HG03103 (cell line): ENCODE results near the gene UFD1.

Experiments used
- ATAC-seq: cut with Tn5 transposase; IDR thresholded peaks from one replicate; pipeline ENCODE4 v1.9.1; 2021; ENCODE audit warnings: low read depth; ENCODE audit not compliant: unreplicated experiment

The UFD1 gene

DNA sequence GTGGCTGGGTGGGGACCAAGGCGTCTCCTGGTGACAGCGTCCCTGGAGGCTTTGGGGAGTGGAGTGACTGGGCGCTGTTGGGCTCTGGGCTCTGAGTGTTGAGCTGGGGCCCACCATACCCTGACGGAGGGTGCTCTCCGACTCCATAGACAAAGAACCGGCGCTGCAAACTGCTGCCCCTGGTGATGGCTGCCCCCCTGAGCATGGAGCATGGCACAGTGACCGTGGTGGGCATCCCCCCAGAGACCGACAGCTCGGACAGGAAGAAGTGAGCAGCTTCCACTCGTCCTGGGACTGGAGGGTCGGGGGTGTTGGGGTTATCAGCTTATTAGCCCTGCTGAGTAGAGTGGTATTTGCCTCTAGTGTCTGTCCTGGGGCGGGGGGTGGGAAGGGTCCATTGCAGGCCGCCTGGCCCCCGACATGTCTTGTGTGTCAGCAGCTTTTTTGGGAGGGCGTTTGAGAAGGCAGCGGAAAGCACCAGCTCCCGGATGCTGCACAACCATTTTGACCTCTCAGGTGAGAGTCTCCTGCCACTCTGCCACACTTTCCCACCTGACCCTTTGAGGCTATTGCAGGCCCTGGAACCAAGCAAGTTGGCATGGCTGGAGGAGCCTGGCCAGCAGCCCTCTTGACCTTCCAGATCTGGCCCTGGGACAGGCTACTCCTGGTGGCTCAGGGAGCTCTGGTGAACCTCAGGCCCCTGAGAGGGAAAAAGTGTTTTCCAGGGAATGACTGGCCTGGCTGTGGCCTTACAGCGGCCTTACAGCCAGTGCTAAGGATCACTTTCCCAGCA, 37.6 kb upstream of the UFD1 start:
- ATAC-seq = no peak

GRCh38 chr22:19515654-19516377, 36.8 kb upstream of the UFD1 start:
- ATAC-seq = no peak

GRCh38 chr22:19514831-19515565, 36.0 kb upstream of the UFD1 start:
- no peak for ATAC-seq

DNA sequence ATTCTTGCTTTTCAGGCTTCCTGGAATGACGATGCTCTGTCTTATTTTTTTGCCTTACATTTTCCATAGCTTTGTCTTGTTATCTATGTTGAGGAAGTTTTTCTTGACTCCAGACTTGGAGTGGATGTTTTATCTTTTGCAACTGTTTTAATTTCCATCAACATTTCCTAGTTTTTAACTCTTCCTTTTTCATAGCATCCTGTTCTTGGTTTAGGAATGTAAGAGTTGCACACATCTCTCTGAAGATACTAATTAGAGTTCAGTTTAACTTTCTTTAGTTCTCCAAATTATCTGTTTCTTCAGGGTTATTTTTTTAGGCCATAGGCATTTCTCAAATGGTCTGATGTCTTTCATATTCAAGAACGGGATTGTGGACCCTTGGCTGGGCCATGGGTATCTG, 34.8 kb upstream of the UFD1 start:
- ATAC-seq = no peak

- ATAC-seq = no peak
Observed at GRCh38 chr22:19510919-19511341, 31.9 kb upstream of the UFD1 start.

- no peak for ATAC-seq
Observed at GRCh38 chr22:19509923-19510322, 30.9 kb upstream of the UFD1 start.

DNA sequence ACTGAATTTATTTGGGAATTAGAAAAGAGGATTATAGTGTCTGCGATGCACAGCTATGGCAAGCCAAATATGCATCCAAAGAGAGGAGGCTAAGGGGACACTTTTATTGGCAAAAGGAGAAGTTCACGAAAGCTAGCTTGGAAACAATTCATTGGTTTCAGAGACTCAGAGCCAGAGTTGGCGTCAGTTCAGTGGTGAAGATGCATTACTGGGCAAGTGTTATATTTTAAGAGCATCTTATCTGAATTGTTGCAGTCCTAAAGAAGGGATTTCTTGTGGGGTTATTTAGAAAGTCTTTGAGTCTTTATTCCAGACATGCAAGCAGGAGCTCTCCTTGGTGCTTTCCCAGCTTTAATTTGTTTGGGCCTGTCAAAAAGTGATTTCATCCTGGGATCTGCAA, 30.2 kb upstream of the UFD1 start:
- no peak for ATAC-seq

DNA sequence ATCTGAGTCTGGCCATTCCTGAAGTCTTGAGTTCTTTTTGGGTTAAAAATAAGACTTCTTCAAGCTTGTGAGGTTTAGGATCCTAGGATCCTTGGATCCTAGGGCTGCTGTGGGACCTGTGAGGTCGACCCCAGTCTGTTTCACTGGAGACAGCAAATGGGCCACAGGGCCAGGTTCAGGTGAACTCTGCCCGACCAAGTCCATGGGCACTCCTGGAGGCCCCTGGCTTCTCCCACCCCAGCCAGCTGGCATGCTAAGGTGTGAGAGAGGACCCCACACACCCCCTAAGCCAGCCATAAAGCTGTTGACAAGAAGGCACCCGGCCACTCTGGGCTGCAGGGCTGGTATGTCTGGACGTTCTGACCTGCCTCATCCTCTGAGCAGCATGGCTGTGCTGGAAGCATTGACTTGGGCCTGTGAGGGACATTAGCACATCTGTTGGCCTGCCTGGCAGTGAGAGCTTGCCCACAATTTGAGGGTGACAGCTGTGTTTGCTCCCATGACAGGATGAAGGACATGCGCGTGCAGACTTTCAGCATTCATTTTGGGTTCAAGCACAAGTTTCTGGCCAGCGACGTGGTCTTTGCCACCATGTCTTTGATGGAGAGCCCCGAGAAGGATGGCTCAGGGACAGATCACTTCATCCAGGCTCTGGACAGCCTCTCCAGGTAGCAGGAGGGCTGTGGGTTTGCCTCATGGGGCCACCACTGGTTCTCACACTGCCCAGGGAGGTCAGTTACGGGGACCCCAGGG, 29.2 kb upstream of the UFD1 start:
- no peak for ATAC-seq

- ATAC-seq = no peak
Observed at GRCh38 chr22:19507534-19507861, 28.5 kb upstream of the UFD1 start.

DNA sequence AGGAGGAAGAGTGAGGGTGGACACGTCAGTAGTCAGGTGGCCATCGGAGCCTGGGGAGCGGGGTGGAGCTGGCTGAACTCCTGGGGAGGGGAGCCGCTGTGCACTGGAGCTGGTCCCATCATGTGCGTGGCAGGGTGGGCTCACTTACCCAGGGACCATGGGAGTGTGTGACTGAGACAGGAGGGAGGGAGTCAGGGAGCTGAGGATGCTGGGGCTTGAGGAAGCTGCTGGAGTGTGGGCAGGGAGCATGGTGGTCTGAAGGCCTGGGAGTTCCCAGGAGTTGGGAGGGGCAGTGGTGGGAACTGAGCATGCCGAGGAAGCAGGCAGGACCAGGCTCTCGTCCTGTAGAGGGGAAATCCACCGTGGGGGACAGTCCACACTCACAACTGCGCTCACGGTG, 27.2 kb upstream of the UFD1 start:
- no peak for ATAC-seq

DNA sequence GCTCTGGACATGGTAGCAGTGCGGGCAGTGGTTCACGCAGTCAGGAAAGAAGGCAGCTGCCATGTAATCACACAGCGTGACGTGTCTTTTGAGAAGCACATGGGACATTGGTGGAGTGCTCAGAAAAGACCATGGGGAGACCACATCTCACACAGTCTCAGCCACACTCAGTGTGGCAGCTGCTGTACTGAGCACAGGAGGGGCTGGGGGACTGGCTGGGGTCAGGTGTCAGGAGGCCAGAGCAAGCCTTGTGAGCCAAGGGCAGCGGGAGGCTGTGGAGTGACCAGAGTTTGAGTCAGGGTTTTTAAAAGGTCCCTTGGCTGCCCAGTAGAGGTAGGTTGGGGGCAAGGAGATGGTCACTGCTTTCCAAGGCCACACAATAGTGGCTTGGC, 26.7 kb upstream of the UFD1 start:
- ATAC-seq = no peak

DNA sequence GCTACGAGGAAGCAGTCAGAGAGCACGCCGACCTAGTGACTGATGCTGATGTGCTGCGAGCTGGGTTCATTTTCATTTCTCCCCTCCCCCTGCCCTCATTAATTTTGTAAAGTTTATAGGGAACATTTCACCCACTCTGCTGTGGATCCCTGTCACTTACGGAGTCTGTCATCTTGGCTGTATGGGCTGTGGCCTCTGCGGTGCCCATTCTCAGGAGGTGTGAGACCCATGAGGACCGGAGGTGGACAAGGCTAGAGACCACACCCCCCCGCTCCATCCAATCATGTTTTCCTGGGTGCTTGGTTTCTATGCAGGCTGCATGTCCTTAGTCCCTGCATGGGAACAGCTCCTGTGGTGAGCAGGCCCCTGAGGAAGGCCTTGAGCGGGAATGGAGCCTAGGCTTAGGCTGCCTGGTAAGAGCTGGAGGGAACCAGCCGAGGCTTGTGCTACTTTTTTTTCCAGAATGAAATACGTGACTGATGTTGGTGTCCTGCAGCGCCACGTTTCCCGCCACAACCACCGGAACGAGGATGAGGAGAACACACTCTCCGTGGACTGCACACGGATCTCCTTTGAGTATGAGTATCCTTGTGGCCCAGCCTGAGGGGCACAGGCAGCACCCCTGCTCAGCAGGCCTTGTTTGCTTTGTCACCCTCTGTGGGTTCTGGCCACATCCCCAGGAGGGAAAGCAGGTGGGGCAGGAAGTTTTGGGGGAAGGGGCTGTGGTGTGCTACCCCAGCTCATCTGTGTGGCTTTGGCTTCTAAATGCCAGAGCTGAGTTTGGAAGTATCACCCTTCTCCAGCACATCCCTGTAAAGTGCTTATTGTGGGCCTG, 26.1 kb upstream of the UFD1 start:
- no peak for ATAC-seq

- no peak for ATAC-seq
Observed at GRCh38 chr22:19503869-19504268, 24.9 kb upstream of the UFD1 start.

GRCh38 chr22:19503367-19503766, 24.4 kb upstream of the UFD1 start:
- no peak for ATAC-seq

DNA sequence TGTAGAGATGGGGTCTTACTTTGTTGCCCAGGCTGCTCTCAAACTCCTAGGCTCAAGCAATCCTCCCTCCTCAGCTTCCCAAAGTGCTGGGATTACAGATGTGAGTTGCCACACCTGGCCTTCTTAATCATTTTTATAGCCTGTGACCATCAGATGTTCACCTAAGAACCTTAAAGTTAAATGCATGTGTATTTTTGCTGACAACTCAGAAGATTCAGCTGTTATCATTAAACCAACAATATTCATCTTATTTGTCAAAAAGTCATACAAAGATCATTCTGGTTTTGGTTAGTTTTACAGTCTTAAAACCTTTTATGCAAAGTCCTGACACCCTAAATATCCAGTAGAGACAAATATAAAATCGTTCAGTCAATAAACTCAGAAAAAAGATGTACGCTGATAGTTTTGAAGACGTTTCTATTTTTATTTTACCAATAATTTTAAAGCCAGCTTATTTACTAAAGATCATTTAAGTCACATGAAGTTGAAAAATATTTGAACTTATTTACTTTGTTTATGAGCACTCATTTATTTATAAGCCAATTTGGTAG, 23.0 kb upstream of the UFD1 start:
- no peak for ATAC-seq

GRCh38 chr22:19499880-19500242, 20.9 kb upstream of the UFD1 start:
- ATAC-seq = no peak

- ATAC-seq = no peak
Observed at GRCh38 chr22:19499236-19499879, 20.4 kb upstream of the UFD1 start.

- ATAC-seq = no peak
Observed at GRCh38 chr22:19498866-19499190, 19.8 kb upstream of the UFD1 start.

- no peak for ATAC-seq
Observed at GRCh38 chr22:19498154-19498865, 19.3 kb upstream of the UFD1 start.
